GM19193 (cell line): ENCODE data around the gene OR6C2.

Source experiments
- POLR2A ChIP-seq: IDR thresholded peaks from 4 replicates; pipeline ENCODE4 v1.6.1; 2011; ENCODE audit not compliant: insufficient read depth, insufficient read length; ENCODE audit errors: extremely low read depth

Gene OR6C2

DNA sequence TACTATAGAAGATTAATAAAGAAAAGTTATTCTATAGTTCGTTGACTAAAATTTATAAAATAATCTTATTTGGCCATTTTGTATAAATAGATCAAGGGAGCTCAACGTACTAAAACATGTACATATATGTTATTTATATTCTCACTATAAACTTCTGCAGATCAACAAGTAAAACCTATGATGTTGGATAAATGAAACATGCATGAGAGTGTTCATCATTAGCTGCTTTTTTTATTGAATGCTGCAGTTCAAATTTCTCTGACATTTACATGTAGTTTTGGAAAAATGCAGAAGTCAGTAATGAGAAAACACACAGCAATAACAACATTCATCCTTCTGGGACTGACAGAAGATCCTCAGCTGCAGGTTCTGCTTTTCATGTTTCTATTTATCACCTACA, 48.2 kb downstream of the OR6C2 start, which contains the start of gene OR6C68:
TSS of gene OR6C68 (plus strand) at position 301 of the 400 bp plus-strand sequence. CDS start at position 301, 0 bp downstream.
- no peak for TF ChIP-seq POLR2A

DNA sequence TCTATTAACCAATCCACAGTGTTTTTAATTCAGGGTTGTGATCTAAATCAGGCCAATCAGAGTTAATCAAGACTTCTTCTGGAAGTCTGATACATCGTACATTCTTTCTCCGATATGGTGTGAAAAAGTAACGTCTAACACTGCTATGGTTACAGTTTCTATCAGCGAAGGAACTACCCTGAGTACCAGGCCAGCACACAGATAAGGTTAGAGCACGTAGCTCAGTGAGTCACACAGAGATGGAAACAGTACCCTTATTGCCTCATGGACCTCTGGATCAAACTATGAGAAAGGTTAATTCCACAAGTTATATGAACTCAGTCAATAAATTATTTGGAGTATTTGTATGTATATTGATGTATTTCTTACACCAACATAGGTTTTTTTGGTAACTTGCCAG, 51.6 kb downstream of the OR6C2 start:
- no peak for TF ChIP-seq POLR2A

DNA sequence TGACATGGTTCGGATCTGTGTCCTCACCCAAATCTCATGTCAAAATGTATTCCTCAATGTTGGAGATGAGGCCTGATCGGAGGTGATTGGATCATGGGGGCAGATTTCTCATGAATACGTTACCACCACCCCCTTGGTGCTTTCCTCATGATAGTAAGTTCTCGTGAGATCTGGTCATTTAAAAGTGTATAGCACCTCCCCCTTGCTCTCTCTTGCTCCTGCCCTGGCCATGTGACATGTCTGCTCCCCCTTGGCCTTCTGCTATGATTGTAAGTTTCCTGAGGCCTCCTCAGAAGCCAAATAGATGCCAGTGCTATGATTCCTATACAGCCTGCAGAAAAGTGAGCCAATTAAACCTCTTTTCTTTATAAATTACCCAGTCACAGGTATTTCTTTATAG, 55.4 kb downstream of the OR6C2 start:
- no peak for TF ChIP-seq POLR2A

DNA sequence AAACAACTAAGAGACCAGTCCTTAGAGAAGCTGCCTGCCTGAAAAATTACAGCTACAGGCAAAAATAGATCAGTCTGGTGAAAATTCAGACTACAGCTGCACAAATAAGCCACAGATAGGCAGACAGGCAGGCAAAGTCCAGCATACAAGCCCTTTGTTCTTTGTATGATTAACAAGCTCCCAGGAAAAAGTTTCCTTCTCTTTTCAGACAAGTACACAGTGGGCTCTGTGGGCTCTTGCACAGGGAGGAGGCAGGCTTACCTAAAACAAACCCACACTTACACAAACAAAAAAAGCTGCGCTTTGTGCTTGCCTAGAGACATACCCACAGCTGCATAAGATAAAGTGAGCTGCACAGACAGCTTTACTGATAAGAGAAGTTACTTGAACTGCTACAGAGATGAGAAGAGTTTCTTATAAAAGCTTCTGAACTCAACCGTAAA, 56.0 kb downstream of the OR6C2 start:
- no peak for TF ChIP-seq POLR2A

DNA sequence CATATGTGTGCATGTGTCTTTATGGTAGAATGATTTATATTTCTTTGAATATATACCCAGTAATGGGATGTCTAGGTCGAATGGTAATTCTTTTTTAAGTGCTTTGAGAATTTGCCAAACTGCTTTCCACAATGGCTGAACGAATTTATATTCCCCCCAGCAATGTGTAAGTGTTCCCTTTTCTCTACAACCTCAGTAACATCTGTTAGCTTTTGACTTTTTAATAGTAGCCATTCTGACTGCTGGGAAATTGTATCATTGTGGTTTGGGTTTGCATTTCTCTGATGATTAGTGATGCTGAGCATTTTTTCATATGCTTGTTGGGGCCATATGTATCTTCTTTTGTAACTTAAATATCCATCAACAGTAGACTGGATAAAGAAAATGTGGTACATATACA, 57.7 kb downstream of the OR6C2 start:
- no peak for TF ChIP-seq POLR2A
